Measurements from ENCODE around the gene NNAT. TPM values are rescaled to one million over a fixed set of nuclear protein-coding genes. Genes with fewer than 3 reads are reported as not detected.
"Not testable (repeated sequence)": the region's sequence is repeated elsewhere in the genome, so short reads cannot be mapped to it uniquely, and the experiment has no call there.

The NNAT gene, protein sequence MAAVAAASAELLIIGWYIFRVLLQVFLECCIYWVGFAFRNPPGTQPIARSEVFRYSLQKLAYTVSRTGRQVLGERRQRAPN
- total RNA-seq, result 0.35 and 1.4 TPM in 2 replicates

DNA sequence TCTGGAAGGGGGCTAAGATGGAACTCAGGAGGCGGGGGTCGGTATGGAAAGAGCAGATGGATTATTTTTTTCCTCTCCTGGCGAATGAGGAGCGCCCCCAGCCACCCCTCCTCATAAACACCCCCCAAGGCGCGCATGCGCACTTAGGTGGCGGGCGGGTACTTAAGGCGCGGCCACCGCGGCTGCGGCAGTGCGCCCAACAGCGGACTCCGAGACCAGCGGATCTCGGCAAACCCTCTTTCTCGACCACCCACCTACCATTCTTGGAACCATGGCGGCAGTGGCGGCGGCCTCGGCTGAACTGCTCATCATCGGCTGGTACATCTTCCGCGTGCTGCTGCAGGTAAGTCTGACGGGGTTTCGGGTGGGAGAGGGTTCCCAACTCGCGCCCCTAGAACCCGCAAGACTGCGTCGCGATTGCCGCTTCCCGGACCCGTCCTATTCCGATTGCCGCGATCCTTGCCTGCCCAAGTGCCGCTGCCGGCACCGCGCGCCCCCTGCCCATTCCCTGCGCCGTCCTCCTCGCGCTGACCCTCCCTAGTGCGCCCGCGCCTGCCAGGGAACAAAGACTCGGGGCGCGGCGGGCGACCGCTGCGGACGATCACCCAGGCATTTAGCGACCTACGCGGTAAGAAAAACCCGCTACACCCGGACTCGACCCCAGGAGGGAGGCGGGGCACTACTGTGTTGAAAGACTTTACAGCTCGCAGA lies at the start of gene NNAT:
Gene NNAT, plus strand, starts transcription at position 190 of the 711 bp plus-strand sequence. Its CDS starts 82 bp downstream, at position 272.
- no peak for DNase-seq (ENCODE audit: low read depth)

DNA sequence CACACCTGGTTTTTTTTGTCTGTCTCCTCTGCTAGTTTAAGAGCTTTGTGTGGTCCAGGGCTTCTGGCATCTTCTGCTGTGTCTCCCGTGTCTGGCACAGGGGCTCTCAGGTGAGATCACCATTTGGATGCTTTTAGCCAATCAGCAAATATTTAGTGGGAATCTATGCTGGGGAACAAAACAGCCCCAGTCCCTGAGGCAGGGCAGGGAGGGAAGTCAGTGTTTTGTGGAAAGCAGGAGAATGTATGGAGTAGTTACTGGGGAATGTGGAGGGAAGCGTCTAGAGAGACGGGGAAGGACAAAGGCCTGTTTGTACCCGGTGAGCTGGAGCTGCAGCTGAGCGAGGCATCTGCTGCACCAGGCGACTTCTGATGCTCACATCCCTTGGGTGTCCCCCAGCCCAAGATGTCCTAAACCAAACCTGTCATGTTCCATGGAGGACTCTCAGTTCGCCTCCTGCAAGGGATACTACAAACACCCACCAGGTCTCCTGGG lies 49.3 kb upstream of the NNAT start:
- DNase-seq (ENCODE audit: low read depth), result no peak

DNA sequence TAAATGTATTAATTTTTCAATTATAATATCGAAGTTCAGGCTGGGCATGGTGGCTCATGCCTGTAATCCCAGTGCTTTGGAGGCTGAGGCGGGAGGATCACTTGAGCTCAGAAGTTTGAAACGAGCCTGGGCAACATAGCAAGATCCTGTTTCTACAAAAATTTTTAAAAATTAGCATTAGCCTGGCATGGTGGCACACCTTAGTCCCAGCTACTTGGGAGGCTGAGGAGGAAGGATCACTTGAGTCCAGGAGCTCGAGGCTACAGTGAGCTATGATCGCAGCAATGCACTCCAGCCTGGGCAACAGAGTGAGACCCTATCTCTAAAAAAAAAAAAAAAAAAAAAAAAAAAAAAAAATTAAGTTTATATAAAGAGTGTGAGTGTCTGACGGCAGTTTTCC lies 48.6 kb upstream of the NNAT start:
- DNase-seq (ENCODE audit: low read depth), result not testable (repeated sequence)

DNA sequence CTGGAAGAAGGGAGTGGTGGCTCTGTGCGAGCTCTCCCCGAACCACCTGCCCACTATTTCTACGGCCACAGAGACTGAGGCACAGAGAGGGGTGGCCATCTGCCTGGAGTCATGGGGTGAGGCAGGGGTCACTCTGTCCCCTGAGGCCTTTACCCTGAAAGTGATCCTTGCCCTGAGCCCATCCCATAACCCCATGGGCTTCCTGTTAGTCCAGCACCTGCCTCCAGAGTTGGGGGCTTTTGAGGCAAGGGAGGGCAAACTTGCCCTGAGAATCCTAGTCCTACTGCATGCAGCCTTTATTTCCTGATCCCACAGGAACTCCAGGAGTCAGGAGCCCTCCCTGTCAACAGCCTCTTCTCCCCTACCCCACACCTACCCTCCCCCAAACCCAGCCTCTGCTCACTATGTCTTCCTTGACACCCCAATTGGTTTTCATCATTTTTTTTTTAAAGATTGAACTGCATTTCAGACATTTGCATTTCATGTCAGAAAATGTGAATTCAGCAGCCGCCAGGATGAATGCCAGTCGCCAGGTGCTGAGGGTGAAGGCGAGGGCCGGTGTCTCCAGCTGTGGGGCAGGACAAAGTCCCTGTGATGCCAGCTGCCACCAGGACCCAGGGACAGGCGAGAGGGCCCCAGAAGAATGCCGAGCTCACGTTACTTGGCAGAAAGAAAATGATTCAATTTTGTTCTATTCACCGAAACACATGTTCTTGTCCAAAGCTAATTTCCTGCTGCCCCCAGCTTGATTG lies 47.6 kb upstream of the NNAT start:
- DNase-seq (ENCODE audit: low read depth), result no peak

DNA sequence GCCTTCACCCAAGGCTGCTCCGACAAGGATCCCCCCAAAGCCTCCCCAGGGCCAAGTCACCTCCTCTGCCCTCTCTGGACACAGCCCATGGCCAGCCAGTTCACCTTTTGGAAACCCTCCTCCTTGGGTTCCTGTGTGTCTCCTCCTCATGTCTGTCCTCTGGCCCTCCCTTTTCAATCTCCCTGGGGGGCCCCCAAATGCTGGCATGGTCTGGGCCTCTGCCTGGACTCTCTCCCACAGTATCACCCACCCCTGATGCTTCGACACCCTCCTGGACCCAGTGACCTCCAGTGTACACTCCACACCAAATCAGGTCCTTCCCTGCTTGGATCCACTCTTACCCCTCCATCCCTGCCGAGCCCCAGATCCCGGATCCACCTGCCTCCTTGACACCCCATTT lies 46.7 kb upstream of the NNAT start:
- DNase-seq (ENCODE audit: low read depth), result no peak

DNA sequence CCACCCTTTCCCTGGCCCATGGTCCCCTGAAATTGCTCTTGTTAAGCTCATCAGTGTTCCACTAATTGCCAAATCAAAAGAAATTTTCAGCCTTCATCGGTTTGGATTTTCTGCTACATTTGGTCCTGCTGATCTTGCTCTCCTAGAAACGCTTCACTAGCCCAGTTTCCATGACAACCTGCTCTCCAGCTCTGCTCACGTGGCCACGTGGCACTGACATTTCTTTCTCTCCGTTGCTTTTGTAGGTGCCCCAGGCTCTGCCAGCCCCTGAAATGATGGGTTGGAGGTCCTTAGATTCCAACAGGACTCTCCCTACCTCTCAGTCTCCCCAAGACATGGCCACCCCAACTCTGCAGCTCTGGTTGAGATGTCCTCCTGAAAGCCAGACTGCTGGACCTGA lies 45.8 kb upstream of the NNAT start:
- DNase-seq (ENCODE audit: low read depth), result peak; percentile 27

DNA sequence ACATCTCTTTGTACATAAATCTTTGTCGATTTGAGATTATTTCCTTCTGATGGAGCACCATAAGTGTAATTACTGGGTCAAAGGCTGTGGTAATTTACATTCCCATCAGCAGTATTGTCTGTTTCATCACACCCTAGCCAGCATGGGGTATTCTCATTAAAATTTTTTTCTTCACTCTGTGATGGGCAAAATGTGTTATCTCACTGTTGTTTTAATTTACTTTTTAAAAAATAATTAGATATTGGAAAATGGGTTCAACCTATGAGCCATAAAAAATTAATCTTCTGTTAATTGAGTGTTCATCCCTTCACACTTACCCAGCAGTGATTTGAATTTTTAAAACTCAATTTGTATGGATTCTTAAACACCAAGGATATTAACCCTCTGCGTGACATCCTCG lies 44.0 kb upstream of the NNAT start:
- DNase-seq (ENCODE audit: low read depth), result no peak

DNA sequence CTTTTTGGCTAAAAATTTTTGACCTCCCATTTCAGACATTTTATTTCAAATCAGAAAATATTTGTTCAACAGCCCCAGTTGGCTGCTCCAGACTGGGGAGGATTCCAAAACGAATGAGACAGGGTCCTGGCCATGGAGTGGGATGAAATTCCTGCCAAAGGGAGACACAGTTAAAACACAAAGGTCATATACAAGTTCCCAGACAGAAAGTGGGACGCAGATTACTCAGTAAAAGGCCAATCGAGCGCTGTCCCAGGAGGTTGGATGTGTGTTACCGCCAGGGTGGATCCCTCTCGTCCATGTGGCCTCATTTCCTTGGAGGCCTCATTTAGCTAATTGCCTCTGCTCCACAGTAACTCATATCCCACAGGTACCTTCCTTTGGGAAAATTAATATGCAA lies 41.8 kb upstream of the NNAT start:
- DNase-seq (ENCODE audit: low read depth), result no peak

DNA sequence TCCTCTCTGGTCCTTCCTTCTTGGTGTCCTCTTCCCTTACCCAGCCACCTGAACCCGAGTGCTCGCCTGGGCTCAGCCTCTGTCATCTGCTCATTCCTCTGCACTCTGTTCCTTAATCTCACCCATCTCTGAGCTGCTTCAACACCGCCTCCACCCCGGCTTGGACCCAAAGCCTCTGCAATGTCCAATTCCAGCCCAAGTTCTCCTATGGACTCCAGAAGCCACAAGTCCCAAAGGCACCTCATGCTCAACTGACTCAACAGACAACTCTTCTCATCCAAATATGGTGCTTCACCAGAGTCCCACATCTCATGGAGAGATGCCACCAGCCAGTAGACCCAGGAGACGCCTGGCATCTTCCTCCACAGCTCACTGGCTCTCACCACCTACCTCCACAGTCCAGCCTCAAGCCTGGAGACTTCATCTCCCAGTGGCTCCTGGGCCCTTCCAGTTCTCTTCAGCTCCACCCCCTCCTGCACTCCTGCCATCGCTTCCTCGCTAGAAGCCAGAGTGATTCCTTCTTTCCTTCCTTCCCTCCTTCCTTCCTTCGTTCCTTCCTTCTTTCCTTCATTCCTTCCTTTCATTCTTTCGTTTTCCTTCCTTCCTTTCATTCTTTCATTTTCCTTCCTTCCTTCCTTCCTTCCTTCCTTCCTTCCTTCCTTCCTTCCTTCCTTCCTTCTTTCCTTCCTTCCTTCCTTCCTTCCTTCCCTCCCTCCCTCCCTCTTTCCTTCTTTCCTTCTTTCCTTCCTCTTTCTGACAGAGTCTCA lies 40.9 kb upstream of the NNAT start:
- DNase-seq (ENCODE audit: low read depth), result no peak

DNA sequence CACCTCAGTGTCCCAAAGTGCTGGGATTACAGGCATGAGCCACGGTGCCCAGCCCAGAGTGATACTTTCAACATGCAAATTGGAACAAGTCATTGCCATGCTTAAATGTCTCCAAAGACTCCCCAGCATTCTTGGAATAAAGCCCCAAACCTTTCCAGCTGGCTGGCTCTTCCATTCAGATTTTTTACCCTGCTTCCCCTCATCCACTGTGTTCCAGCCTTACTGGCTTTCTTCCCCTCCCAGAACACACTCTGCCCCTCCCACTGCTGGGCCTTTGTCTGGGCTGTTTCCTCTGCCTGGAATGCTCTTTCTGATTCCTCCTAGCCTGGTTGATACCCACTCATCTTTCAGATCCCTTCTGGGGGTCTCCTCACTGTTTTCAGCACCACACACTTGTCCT lies 40.1 kb upstream of the NNAT start:
- no peak for DNase-seq (ENCODE audit: low read depth)

DNA sequence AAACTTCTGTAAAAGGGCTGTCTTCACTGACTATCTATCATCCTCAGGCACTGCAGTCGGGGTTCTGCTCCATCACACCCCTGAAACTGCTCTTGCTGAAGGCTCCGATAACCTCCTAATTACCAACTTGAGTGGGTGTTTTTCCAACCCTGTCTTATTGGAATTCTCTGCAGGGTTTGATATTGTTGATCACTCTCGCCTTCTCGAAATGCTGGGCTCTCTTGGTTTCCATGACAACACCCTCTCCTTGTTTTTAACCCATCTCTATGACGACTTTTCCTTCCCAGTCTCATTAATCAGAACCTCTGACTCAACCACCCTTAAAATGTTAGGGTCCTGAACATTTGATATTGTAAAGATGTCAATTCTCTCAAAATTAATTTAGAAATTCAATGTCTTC lies 39.4 kb upstream of the NNAT start:
- no peak for DNase-seq (ENCODE audit: low read depth)

DNA sequence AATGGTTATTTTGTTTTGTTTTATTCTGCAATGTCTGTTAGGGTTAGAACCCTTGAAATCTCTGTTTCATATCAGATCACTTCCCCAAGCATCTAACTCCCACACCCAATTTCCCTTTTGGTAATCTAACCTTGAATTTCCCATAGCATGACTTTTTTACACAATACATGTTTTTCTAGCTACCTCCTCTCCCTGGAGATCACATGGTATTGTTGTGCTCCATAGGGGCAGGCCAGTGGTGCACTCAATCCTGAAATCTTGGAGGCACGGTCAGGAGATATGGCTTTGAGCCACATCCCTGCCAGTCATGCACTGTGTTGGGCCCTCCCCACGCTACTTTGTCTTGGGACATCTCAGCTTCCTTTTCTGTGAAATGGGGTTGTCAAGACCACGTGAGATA lies 36.7 kb upstream of the NNAT start:
- no peak for DNase-seq (ENCODE audit: low read depth)

DNA sequence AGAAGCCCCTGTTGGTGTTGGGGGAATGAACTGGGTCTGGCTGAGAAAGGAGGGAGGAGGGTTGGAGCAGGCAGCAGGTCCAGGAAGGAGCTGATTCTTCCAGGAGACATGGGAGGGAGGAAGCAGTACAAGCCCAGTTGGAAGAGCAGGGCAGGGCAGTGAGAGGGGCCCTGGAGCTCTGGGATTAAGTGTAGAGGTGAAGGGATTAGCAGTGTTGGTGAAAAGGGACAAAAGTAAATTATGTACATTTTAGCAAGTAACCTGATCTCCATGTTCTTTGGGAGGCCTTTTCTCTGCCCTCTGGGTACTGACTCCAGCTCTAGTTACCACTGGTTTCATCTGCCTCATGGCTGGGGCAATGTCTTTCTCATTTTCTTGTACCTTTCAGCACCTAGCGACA lies 34.8 kb upstream of the NNAT start:
- not testable (repeated sequence) for DNase-seq (ENCODE audit: low read depth)

DNA sequence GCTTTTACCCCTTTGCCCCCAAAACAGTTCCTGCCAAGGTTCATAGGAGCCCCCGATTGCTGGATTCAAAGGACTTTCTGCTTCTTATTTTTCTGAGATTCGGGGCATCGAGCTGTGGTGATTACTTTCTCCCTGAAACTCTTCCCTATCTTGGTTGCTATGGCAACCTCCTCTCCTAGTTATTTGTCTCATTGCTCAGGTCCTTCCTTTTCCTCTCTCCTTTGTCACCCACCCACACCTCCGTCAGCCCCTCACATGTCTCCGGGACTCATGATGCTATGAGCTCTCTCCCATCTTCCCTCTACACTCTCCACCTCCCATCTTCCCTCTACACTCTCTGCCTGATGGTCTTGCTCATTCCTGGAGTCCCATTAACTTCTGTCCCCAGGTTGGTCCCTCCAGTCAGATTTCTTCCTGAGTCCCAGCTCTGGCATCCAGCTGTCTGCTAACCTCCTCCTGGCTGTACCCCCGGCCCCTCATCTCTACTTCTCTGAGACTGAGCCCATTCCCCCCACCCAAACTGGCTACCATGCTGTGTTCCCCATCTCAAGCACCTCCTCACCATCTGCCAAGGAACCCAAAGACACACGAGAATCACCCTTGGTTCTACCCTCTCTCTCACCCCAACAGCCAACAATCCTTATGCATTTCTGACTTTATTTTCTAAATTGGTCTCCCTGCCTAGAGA lies 30.2 kb upstream of the NNAT start:
- DNase-seq (ENCODE audit: low read depth), result no peak

DNA sequence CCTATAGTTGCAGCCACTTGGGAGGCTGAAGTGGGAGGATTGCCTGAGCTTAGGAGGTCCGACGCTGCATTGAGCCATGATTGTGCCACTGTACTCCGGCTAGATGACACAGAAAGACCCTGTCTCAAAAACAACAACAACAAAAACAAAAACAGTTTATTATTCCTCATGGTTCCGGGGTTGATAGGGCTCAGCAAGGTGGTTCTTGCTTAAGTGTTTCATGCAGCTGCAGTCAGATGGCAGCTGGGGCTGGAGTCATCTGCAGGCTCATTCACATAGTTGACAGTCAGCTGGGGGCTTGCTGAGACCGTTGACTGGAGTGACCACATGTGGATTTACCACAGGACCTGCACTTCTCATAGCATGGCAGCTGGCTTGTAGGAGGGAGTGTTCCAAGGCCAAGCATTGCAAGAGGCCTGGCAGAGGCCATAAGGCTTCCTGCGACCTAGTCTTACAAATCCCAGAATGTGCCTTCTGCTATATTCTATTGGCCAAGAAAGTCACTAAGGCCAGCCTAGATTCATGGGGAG lies 28.9 kb upstream of the NNAT start:
- no peak for DNase-seq (ENCODE audit: low read depth)

DNA sequence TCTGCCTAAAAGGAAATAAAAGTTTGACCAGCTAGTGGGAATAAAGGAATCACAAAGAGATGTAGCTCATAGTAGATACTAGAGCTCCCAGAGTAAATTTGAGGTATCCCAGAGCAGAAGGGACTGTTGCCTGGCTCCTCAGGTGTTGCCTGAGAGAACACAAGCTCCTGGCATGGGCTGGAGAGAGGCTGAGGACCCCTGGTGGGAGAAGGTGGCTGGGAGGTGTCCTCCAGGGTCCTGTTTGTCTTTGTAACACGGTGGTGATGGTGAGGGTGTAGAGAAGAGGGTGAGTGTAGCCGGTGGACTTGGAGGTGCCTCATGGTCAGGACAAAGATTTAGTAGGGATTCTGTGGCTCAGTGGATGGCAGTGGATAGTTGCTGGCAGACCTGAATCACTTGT lies 28.1 kb upstream of the NNAT start:
- DNase-seq (ENCODE audit: low read depth), result no peak

DNA sequence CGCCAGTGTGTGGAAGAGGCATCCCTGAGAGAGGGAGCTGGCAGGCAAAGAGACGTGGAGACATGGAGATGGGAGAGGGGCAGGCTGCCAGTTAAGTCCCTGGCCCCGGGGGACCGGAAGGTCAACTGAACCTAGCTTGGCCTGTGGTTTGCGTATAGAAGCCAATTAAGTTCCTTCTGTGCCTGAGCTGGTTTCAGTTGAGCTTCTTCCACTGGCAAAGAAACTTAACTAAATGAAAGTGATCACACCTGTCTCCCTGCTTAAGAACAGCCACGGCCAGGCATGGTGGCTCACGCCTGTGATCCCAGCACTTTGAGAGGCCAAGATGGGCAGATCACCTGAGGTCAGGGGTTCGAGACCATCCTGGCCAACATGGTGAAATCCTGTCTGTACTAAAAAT lies 26.7 kb upstream of the NNAT start:
- no peak for DNase-seq (ENCODE audit: low read depth)

DNA sequence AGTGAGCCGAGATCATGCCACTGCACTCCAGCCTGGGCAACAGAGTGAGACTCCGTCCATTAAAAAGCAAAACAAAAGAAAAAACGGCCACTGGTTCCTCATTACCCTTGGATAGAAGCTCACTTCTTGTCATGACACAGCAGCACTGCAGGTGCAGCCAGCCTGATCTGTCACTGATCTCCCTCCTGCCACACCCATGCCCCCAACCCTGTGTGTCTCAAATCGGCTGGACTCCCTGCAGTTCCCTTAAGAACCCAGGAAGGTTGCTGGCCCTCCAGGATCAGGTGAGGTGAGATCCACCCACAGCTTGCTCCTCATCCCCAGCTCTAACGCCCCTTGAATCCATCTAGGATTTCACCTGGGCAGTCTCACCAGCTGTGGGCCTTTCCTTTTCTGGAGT lies 26.3 kb upstream of the NNAT start:
- DNase-seq (ENCODE audit: low read depth), result no peak

DNA sequence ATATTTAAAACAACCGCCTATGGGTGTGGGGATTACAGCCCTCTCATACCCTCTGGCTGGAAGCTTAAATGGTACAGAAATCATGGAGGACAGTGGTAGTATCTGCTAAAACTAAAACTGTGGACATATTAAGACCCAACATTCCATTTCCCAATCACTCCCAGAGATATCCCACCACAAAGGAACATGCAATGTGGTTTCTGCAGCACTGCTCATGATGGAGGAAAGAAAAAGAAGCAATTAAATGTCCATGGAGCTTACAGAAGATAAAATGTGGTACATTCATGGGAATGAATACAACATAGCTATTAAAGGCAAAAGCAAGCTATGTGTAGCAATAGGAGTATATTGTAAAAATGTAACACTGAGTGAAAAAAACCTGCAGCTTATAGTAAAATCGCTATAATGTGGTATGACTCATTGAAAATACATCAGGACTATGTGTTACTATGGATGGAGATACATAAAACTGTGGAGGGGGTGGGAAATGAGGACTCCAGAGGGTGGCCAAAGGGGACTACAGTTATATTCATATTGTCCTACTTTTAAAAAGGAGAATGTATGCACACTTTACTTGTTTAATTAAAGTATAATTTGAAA lies 22.9 kb upstream of the NNAT start:
- no peak for DNase-seq (ENCODE audit: low read depth)

DNA sequence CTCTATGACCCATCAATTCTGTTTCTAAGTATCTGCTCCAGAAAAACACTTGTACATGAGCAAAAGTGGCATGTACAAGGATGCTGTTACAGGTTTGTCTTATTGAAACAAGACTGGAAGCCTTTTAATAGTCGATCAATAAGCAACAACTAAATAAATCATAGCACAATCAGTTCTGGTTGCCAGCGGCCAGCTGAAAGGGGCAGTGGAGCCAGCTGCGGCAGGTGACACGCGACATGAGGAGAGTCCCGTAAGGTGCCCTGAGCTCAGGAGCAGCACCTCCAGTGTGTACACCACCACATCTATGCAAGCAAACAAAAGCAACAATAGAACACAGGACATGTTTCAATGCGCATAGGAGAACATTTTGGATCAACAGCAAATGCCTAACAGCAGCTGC lies 20.7 kb upstream of the NNAT start:
- no peak for DNase-seq (ENCODE audit: low read depth)

DNA sequence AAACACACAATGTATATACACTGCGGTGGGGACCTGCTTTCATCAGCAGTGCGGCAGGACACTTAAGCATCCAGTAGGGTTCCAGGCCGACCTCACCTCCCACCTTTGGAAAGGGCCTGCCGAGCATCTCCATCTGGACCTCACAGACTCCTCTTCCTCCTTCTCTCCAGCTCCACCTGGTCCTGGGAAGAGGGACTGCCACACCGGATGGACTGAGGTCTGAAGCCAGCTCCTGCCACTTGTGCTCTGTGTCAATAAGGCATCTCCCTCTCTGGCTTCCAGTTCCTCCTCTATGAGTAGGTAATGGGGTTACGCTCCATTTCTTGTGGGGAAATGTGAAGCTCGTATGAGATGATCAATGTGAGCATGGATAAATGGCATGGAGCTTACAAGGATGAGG lies 19.1 kb upstream of the NNAT start:
- no peak for DNase-seq (ENCODE audit: low read depth)

All from renal cortical epithelial cell (primary cell).